KOPT-K1 (cell line): Measurements from ENCODE around the gene CKAP5.
A peak's percentile ranks its signal among the peaks of the same experiment; 100 is the strongest.
"Not testable (repeated sequence)": the region's sequence is repeated elsewhere in the genome, so short reads cannot be mapped to it uniquely, and the experiment has no call there.

Experiments used
- H3K27ac ChIP-seq: fragments of 200-600 bp; sonication (generic); 2 replicates; pipeline ENCODE4 v1.5.1; 2016; ENCODE audit warnings: antibody characterized with exemption, mild to moderate bottlenecking, low read depth, low read length; ENCODE audit not compliant: poor library complexity, severe bottlenecking
- H3K36me3 ChIP-seq: fragments of 200-600 bp; sonication (generic); 2 replicates; pipeline ENCODE4 v1.5.1; 2017; ENCODE audit warnings: antibody characterized with exemption, mild to moderate bottlenecking, low read length, moderate library complexity; ENCODE audit not compliant: insufficient read depth
- H3K9me3 ChIP-seq: fragments of 200-600 bp; sonication (generic); 2 replicates; pipeline ENCODE4 v1.5.1; 2017; ENCODE audit warnings: antibody characterized with exemption, low read length, mild to moderate bottlenecking; ENCODE audit not compliant: insufficient read depth, poor library complexity, severe bottlenecking

The CKAP5 gene

DNA sequence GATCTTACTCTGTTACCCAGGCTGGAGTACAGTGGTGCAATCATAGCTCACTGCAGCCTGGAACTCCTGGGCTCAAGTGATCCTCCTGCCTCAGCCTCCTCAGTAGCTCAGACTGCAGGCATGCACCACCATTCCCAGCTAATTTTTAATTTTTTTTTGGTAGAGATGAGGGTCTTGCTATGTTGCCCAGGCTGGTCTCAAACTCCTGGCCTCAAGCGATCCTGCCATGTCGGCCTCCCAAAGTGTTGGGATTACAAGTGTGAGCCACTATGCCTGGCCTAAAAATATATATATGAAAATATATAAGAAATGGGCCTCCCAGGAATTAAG, 128.3 kb downstream of the CKAP5 start:
- not testable (repeated sequence) for H3K36me3 ChIP-seq, H3K9me3 ChIP-seq, H3K27ac ChIP-seq

DNA sequence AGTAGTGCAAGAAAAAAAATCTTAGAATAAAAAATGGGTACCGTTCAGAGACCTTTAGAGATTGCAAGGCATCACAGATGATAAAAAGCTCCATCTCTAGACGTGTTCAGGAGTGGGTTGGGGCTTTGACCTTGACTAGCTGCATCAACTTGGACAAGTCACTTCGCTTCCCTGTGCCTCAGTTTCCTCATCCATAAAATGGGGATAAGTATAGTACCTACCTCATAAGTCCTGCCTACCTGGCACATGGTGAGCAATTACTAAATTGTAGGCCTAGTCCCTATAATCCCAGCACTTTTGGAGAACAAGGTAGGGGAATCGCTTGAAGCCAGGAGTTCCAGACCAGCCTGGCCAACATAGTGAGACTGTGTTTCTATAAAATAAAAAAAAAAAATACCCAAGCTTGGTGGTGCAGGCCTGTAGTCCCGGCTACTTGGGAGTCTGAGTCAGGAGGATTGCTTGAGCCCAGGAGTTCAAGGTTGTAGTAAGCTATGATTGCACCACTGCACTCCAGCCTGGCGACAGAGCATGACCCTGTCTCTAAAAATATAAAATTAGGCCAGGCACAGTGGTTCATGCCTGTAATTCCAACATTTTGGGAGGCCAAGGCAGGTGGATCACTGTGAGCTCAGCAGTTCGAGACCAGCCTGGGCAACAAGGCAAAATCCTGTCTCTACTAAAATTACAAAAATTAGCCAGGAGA, 133.1 kb downstream of the CKAP5 start:
- Histone ChIP-seq H3K36me3 (no peaks in the 10 kb centered on the region; the same call in 1 of the 2 replicates), H3K9me3 (no peaks in the 10 kb centered on the region), H3K27ac (no peak overlapping the region)

DNA sequence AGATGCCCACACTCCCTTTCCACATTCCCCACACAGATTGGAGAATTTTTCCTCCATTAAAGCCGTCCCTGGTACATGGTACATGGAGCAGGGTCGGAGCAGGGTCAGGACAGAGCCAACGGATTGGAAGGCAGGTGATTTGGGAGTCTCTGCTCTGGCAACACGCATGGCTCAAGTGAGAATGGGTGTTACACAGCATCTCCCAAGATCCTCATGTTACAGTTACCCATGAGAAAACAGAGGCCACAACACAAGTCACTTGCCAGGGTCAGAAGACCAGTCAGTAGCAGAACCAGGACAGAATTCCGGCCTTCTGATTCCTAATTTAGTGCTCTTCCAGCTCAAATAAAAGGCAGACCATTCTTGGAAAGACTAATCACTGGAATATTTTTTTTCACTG, 134.8 kb downstream of the CKAP5 start:
- peaks cover 16% of the 10 kb centered on the region for H3K36me3 ChIP-seq
- H3K27ac ChIP-seq, result no peak overlapping the region
- no peaks in the 10 kb centered on the region for H3K9me3 ChIP-seq

DNA sequence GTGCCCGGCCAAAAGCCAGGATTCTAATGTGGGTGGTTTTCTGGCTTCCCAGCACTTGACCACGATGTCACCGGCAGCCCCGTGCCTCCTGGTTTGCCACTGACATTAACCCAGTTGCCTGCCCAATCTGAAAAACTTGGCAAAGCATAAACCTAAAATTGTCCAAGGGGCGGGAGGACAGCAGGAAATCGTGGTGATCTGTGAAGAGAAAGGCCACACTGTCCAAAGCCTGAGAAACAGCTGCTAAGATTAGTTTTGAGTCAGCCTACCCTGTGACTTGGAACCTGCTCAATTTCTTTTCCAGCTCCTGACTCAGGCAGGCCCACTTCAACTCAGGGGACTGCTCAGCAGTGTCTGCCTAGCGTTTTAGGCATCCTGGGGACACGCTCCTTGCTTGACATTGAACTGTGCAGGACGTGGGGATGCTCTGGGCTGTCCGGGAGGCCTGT, 135.2 kb downstream of the CKAP5 start:
- H3K9me3 ChIP-seq, result no peaks in the 10 kb centered on the region
- H3K36me3 ChIP-seq, result peaks cover 20% of the 10 kb centered on the region
- H3K27ac ChIP-seq, result no peak overlapping the region

DNA sequence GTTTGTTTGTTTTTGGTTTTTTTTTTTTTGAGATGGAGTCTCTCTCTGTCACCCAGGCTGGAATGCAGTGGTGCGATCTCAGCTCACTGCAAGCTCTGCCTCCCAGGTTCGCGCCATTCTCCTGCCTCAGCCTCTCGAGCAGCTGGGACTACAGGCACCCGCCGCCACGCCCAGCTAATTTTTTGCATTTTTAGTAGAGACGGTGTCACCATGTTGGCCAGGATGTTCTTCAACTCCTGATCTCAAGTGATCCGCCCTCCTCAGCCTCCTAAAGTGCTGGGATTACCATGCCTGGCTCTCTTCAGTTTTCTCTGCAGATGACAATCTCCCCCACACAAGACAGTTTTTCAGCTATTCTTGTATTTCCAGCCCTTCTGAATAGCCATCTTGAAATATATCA, 136.7 kb downstream of the CKAP5 start:
- peaks cover 35% of the 10 kb centered on the region for H3K36me3 ChIP-seq
- H3K9me3 ChIP-seq, H3K27ac ChIP-seq: not testable (repeated sequence)

DNA sequence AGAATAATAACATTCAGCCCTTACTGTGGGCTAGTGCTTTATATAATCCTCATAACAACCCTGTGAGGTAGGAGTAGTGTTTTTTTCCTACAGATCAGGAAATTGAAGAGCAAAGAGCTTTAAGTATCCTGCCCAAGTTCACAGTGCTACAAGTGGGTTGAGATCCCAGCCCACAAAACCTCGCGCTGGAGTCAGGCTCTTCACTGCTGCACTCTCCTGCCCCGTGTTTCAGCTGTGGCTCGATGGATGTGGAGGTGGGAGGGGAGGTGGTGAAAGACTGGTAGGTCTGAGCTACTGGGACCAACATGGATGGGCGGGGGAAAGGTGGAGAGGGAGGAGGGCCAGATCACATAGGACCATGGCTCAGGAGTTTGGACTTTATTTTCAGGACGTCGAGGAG, 139.2 kb downstream of the CKAP5 start:
- H3K9me3 ChIP-seq, result no peaks in the 10 kb centered on the region
- no peak overlapping the region for H3K27ac ChIP-seq
- peaks cover 59% of the 10 kb centered on the region for H3K36me3 ChIP-seq

DNA sequence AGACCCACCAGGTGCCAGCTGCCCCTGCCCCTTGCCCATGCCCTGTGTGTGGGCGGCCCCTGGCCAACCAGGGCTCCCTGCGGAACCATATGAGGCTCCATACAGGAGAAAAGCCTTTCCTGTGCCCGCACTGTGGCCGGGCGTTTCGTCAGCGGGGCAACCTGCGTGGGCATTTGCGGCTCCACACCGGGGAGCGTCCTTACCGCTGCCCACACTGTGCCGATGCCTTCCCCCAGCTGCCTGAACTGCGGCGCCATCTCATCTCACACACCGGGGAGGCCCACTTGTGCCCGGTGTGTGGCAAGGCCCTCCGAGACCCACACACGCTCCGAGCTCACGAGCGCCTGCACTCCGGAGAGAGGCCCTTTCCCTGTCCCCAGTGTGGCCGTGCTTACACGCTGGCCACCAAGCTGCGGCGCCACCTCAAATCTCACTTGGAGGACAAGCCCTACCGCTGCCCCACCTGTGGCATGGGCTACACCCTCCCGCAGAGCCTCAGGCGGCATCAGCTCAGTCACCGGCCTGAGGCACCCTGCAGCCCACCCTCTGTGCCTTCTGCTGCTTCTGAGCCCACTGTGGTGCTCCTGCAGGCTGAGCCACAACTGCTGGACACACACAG, 140.9 kb downstream of the CKAP5 start:
- Histone ChIP-seq H3K9me3 (no peaks in the 10 kb centered on the region), H3K27ac (no peak overlapping the region), H3K36me3 (peaks cover 59% of the 10 kb centered on the region)

DNA sequence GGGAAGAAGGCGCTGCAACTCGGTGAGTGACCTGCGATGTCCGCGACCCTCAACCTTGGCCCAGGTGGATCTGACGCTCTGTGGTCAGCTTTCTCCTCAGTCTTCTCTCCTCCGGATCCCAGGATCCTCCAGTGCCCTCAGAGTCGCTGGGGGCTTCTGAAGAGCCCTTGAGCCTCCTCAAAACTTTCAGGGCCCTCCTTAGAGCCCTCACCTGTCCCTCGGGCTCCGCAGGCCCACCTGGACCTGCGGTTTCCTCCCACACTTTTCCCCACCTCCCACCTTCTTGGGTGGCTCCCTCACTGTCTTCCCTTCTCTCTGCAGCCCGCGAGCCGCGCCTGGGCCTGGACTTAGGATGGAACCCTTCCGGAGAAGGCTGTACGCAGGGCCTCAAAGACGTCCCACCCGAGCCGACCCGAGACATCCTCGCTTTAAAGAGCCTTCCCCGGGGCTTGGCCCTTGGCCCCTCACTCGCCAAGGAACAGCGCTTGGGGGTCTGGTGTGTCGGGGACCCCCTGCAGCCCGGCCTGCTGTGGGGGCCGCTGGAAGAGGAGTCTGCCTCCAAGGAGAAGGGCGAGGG, 144.9 kb downstream of the CKAP5 start:
- Histone ChIP-seq H3K9me3 (no peaks in the 10 kb centered on the region), H3K36me3 (peaks cover 43% of the 10 kb centered on the region), H3K27ac (peak overlapping the region; percentile 95)

DNA sequence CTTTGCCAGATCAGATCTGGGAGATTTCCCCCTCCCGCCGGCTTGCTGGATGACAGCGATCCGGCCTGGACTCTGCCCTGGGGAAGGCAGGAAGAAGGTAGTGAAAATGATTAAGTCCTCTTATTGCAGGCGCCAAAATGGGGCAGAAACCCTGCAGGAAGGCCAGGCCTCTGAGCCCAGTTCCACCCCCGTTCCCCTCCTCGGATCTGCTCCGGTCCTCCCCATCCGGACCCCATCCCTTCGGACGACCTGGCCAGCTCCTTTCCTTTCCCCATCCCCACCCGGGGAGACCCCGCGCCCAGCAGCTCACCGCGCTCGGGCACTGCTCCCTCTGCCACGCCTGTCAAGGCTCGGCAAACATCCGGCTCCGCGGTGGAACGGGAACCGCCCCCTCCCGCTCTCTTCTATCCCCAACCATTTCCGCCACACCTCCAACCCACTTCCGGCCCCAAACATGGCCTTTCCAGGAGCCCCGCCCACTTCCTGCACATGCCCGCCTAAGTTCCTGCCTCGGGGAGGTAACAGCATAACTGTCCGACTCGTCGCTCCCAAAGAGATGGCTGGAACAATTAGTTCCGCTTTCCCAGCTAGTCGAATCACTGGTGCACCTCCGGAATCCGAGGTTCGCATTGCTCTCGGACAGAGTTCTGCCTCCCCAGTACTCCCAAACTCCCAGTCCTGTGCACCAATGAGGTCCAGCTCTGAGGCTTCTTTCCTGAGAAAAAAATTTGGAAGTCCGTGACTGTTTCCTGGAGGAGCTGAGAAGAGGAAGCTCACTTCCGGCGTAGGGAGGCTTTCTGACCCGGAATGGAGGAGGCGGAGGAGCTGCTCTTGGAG, 145.6 kb downstream of the CKAP5 start, which contains the start of the genes ARHGAP1 and ZNF408:
TSS of gene ARHGAP1 (minus strand) at position 379 of the 837 bp plus-strand sequence. CDS start 4,512 bp downstream, outside the sequence.
TSS of gene ZNF408 (plus strand) at position 791 of the 837 bp plus-strand sequence. CDS start at position 808, 17 bp downstream.
- Histone ChIP-seq H3K9me3 (no peaks in the 10 kb centered on the region), H3K27ac (peak within 1 kb of the TSS; percentile 95), H3K36me3 (peaks cover 43% of the 10 kb centered on the region)

DNA sequence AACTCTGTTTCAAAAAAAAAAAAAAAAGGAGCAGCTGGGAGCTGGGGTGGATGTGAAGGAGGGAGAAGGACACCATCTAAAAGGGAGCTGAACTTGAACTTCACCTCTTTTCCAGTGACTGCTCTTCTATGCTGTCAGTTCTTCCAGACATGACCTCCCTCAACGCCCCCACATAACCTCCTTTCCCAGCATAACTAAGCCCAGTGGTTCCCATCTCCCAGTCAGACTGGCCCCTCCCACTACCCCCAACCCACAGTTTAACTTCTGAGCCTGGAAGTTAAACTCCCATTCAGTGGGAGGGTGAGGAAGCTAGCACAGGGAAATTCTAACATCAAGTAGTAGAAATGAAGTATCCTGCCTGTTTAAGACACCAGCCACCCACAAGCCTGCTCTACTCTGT, 147.5 kb downstream of the CKAP5 start:
- H3K27ac ChIP-seq, result no peak overlapping the region
- peaks cover 43% of the 10 kb centered on the region for H3K36me3 ChIP-seq
- no peaks in the 10 kb centered on the region for H3K9me3 ChIP-seq

DNA sequence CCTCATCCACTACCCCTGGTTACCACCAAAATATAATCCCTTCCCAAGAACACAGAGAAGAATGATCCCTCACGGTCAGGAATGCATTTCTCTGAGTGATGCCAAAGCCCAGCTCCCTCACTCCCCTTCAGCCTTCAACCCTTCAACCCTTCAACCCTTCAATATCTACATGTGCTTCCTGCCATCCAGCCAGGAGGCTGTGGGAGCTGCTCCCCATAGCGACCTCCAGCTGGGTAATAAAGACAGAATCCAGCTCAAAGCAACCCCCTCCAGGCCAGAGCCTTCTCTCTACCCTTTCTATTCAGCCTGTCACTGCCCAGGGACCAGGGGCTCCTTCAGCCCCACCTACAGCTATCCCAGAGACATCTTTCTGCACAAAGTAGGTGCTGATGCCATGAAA, 148.4 kb downstream of the CKAP5 start:
- no peaks in the 10 kb centered on the region for H3K9me3 ChIP-seq
- H3K27ac ChIP-seq, result no peak overlapping the region
- peaks cover 41% of the 10 kb centered on the region for H3K36me3 ChIP-seq

DNA sequence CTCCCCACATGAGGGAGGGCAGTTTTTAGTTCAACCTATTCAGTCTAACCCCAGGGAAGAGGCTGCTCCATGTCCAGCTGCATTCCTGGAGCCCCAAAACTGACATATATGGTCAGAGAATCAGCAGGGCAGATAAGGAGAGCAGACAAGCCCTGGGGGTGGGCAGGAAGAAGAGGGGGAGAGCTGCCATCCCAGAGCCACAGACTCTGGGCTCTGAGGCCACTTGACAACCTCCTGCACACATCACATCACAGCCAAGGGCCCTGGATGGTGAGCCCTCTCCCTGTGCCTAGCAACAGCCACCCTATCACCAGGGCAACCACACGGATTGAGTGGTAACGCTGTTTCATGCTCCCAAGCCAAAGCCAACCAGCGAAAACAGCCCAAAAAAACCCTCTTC, 148.8 kb downstream of the CKAP5 start:
- peaks cover 38% of the 10 kb centered on the region for H3K36me3 ChIP-seq
- H3K27ac ChIP-seq, result no peak overlapping the region
- H3K9me3 ChIP-seq, result no peaks in the 10 kb centered on the region

DNA sequence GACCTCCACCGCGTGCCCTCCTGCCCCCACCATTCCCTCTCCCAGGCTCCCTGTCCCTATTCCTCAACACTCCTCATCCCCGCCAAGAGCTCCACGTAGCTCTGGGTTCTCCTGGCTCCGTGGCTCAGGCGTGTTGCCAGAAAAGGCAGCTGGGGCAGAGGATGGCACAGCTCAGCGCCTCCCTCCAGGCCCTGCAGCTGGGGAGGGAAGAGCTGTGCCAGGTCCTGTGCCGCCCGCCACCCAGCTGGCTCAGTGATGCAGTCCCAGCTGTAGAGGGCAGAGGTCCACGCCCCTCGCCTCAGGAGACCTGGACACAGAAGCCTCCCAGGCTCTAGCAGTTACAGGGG, 149.9 kb downstream of the CKAP5 start:
- H3K36me3 ChIP-seq, result peaks cover 45% of the 10 kb centered on the region
- no peak overlapping the region for H3K27ac ChIP-seq

DNA sequence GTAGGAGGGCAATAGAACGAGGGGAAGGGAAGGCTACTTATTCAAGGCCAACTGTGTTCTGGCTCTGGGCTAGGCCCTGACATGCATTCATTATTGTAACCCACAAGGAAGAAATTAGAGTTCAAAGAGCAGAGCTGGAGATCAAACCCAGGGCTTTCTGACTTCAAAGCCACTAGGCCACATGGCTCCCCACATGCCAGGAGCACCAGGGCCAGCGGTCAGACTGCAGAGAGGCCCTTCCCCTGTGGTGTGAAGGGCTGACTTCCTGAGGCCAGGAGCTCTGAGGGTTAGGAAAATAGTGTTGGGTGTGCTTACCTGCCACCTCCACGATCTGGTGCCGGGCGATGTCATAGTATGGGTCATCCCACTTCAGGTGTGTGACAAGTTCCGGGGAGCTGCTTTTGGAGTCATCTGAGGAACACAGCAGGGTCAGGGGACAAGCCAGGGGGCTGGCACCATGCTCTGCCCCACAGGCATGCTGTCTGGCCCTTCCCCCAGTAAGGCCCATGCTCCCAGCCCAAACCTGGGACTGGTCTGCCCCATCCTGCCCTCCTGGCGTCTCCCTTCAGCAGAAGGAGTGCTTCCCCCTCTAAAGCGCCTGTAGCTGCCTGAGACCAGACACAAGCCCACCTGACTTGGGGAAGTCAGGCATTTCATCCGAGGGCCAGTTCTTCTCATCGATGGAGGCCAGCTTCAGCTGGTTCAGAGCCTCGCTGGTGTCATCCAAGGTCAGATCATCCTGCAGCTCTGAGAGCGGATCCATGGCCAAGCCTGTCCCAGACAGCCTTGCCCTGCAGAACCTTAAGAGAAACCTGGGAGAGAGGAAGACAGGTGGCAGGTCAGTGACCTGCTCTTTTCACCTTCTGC, 150.5 kb downstream of the CKAP5 start:
- Histone ChIP-seq H3K9me3 (no peaks in the 10 kb centered on the region), H3K27ac (no peak overlapping the region), H3K36me3 (peaks cover 51% of the 10 kb centered on the region)

More for the DNA sequence above, 149.9 kb downstream of the CKAP5 start:
- no peaks in the 10 kb centered on the region for H3K9me3 ChIP-seq
